GM23338 (cell line): Measurements from ENCODE around the gene USP37.

Experiments used
- CREB1 ChIP-seq: fragments of 250-450 bp; sonication (Bioruptor Pico); IDR thresholded peaks from 2 replicates; pipeline ENCODE4 v1.5.0; 2020; ENCODE audit warnings: low read depth, mild to moderate bottlenecking, moderate library complexity
- TF ChIP-seq, protein P1 (sequence below), 2 experiments: fragments of 200-600 bp in 1 of 2; sonication (generic) in 1 of 2; conservative IDR thresholded peaks; 2 replicates each; pipeline versions ENCODE4 v1.5.1 to v1.6.1; 2016 to 2017; ENCODE audit warnings: antibody characterized with exemption in 2 of 2, low read depth in 2 of 2, mild to moderate bottlenecking in 2 of 2, moderate library complexity in 1 of 2
- TF ChIP-seq, protein P2 (sequence below): IDR thresholded peaks from one replicate; pipeline ENCODE4 v1.6.1; 2018; ENCODE audit warnings: antibody characterized with exemption; ENCODE audit not compliant: unreplicated experiment

DNA sequence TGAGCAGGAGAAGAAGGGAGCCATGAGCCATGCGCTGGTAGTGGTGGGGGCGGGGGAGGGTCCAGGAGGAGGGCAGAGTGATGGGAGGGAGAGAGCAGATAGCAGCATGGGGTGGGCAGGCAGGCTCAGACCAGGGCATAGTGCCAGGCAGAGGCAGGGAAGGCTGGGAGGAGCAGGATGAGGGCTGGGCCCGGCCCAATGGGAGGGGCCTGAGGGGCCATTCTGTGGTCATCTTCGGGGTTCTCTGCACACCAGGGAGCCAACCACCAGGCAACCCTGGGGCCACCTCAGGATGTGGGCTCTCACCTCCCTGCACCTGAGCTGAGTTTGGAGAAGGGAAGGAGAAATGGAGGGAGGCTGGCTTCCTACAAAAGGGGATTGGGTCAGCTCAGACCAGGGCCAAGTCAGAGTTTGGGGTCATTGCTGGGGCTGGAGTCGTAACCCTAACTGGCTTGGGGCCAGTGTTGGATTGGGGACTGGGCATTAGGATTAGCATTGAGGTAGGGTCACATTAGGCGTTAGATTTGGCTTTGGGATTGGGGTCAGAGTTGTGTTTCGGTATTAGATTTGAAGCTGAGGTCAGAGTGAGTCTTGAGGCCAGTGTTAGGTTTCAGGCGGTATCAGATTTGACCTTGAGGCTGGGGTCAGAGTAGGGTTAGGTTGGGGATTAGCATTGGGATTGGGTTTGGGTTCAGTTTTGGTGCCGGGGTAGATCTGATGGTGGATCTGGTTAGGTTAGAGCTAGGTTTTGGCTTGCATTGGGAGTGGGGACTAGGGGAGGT lies 138.0 kb downstream of the USP37 start:
- TF ChIP-seq, protein P1, sequence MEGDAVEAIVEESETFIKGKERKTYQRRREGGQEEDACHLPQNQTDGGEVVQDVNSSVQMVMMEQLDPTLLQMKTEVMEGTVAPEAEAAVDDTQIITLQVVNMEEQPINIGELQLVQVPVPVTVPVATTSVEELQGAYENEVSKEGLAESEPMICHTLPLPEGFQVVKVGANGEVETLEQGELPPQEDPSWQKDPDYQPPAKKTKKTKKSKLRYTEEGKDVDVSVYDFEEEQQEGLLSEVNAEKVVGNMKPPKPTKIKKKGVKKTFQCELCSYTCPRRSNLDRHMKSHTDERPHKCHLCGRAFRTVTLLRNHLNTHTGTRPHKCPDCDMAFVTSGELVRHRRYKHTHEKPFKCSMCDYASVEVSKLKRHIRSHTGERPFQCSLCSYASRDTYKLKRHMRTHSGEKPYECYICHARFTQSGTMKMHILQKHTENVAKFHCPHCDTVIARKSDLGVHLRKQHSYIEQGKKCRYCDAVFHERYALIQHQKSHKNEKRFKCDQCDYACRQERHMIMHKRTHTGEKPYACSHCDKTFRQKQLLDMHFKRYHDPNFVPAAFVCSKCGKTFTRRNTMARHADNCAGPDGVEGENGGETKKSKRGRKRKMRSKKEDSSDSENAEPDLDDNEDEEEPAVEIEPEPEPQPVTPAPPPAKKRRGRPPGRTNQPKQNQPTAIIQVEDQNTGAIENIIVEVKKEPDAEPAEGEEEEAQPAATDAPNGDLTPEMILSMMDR (conservative IDR thresholded peaks at IDR 0.05; ENCODE audit: low read depth in 2 of 2) = no peak
- TF ChIP-seq, protein P2, sequence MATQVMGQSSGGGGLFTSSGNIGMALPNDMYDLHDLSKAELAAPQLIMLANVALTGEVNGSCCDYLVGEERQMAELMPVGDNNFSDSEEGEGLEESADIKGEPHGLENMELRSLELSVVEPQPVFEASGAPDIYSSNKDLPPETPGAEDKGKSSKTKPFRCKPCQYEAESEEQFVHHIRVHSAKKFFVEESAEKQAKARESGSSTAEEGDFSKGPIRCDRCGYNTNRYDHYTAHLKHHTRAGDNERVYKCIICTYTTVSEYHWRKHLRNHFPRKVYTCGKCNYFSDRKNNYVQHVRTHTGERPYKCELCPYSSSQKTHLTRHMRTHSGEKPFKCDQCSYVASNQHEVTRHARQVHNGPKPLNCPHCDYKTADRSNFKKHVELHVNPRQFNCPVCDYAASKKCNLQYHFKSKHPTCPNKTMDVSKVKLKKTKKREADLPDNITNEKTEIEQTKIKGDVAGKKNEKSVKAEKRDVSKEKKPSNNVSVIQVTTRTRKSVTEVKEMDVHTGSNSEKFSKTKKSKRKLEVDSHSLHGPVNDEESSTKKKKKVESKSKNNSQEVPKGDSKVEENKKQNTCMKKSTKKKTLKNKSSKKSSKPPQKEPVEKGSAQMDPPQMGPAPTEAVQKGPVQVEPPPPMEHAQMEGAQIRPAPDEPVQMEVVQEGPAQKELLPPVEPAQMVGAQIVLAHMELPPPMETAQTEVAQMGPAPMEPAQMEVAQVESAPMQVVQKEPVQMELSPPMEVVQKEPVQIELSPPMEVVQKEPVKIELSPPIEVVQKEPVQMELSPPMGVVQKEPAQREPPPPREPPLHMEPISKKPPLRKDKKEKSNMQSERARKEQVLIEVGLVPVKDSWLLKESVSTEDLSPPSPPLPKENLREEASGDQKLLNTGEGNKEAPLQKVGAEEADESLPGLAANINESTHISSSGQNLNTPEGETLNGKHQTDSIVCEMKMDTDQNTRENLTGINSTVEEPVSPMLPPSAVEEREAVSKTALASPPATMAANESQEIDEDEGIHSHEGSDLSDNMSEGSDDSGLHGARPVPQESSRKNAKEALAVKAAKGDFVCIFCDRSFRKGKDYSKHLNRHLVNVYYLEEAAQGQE = no peak
- no peak for TF ChIP-seq CREB1 (CRISPR knock-in tag)
